GM12864 (cell line): ENCODE measurements around the gene TNNT2.

Source experiments
- DNase-seq: peaks from one replicate; pipeline ENCODE4 v3.0.0-alpha.2; 2011; ENCODE audit warnings: low read depth
- H3K4me3 ChIP-seq: 2 replicates; pipeline ENCODE4 v1.5.1; 2011; ENCODE audit warnings: mild to moderate bottlenecking, low read depth, low read length, control low read depth
- CTCF ChIP-seq: IDR thresholded peaks from 2 replicates; pipeline ENCODE4 v1.5.1; 2011; ENCODE audit warnings: low read depth, mild to moderate bottlenecking, moderate library complexity, low read length, control low read depth, inconsistent platforms; ENCODE audit errors: missing control alignments

The TNNT2 gene

DNA sequence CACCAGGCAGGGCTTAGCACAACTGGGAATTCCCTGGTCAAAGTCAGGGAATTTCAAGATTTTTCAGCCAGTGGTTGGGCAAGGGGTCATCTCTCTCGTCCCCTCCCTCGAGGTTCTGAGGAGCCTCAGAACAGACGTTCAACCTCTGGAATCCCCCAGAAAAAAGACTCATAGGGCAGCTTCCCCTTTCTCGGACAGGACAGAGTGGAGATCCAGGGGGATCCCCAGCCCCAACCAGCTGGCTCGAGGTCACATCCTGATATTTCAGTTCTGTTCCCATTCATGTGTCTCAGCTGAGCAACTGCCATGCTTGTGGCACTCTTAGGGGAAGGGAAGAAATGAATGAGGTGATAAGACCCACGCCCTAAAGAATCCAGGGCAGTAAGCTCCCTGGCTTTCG lies 26.6 kb upstream of the TNNT2 start:
- no peak for DNase-seq
- no peak overlapping the region for H3K4me3 ChIP-seq
- no peak for TF ChIP-seq CTCF

GRCh38 chr1:201403359-201403758 lies 25.9 kb upstream of the TNNT2 start:
- TF ChIP-seq CTCF, result no peak
- H3K4me3 ChIP-seq, result no peak overlapping the region

DNA sequence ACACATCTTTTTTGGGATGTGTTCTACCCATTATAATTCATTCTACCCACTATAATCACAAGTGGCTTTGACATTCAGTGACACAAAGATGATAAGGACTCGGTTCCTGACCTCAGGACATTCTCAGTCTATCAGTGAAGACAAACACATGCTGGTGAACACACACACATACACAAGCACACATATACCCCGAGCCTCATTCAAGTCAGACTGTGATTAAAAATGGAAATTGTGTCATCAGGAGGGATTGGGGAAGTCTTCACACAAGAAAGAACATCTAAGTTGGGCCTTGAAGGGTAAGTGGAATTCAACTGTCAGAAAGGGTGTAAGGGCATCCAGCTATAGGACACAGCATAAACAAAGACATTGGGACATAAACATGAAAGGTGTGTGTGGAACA lies 24.2 kb upstream of the TNNT2 start:
- no peak for TF ChIP-seq CTCF
- no peak for DNase-seq
- H3K4me3 ChIP-seq, result no peak overlapping the region

More at GRCh38 chr1:201403359-201403758, 25.9 kb upstream of the TNNT2 start:
- no peak for DNase-seq

- H3K4me3 ChIP-seq, result no peak overlapping the region
- no peak for TF ChIP-seq CTCF
- no peak for DNase-seq
Measured at GRCh38 chr1:201400852-201401230, 23.4 kb upstream of the TNNT2 start.

GRCh38 chr1:201400212-201400851 lies 22.9 kb upstream of the TNNT2 start:
- TF ChIP-seq CTCF, result no peak
- H3K4me3 ChIP-seq, result no peak overlapping the region
- DNase-seq, result no peak

GRCh38 chr1:201399352-201400126 lies 22.1 kb upstream of the TNNT2 start:
- H3K4me3 ChIP-seq, result no peak overlapping the region
- TF ChIP-seq CTCF, result no peak
- no peak for DNase-seq

- no peak within 1 kb of the TSS for H3K4me3 ChIP-seq
- no peak for TF ChIP-seq CTCF
- no peak for DNase-seq
Measured at GRCh38 chr1:201399018-201399351, 21.5 kb upstream of the TNNT2 start, which contains the start of gene LAD1. TSS of gene LAD1 (minus strand) at chr1:201399324. CDS start at chr1:201399306, 18 bp downstream.
